HEK293T (cell line): ENCODE results near the gene PYGB.

Source experiments
- ARNT ChIP-seq: fragments of 450-650 bp; IDR thresholded peaks from 2 replicates; pipeline ENCODE4 v1.6.1; 2017; ENCODE audit warnings: mild to moderate bottlenecking
- FOXM1 ChIP-seq: fragments of 450-650 bp; IDR thresholded peaks from 2 replicates; pipeline ENCODE4 v1.6.1; 2017; ENCODE audit warnings: mild to moderate bottlenecking, borderline replicate concordance
- SP1 ChIP-seq: fragments of 450-650 bp; IDR thresholded peaks from 2 replicates; pipeline ENCODE4 v1.6.1; 2017

DNA sequence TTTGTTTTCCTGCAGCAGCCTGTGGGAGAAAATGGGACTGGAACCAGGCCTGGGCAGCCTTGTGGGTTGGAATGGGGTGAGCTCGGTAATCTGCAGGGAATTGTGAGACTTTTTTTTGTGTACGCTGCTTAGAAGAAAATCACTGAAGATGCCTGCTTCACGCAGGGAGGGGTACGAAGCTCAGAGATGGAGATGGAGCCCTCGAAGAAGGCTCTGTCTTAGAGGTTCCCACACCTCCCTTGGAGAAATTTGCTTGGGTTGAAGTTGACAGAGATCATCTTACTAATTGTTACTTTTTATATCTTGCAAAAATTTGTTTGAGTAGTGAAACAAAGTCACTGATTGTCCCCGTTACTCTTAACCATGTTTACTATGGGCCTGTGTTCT, 894 bp downstream of the PYGB start:
- no peak for TF ChIP-seq FOXM1
- TF ChIP-seq SP1: no peak
- no peak for TF ChIP-seq ARNT
